HTR-8/SVneo (cell line): ENCODE data around the gene PNN.
"Not testable (repeated sequence)": the region's sequence is repeated elsewhere in the genome, so short reads cannot be mapped to it uniquely, and the experiment has no call there.

Source experiments
- DNase-seq: peaks from one replicate; pipeline ENCODE4 v3.0.0; 2011; ENCODE audit warnings: low spot score, mixed read lengths; ENCODE audit not compliant: insufficient read length
- FAIRE-seq: peaks from 2 replicates; lab custom pipeline; 2011; peaks lifted over from hg19 to GRCh38; lab: Jason Lieb, UNC

Gene PNN

GRCh38 chr14:39179042-39179441 lies 4.0 kb downstream of the PNN start:
- no peak for FAIRE-seq

GRCh38 chr14:39180553-39180952 lies 5.5 kb downstream of the PNN start:
- FAIRE-seq (no peak), DNase-seq (no peak)

More at GRCh38 chr14:39179042-39179441, 4.0 kb downstream of the PNN start:
- no peak for DNase-seq

GRCh38 chr14:39181026-39181692 lies 6.1 kb downstream of the PNN start:
- DNase-seq, result no peak
- FAIRE-seq, result no peak

GRCh38 chr14:39181693-39182047 lies 6.6 kb downstream of the PNN start:
- FAIRE-seq (no peak), DNase-seq (no peak)

- DNase-seq (no peak), FAIRE-seq (no peak)
Observed at GRCh38 chr14:39182770-39183684, 8.0 kb downstream of the PNN start.

- not testable (repeated sequence) for FAIRE-seq, DNase-seq
Observed at GRCh38 chr14:39183685-39184003, 8.6 kb downstream of the PNN start.

- DNase-seq (no peak), FAIRE-seq (no peak)
Observed at GRCh38 chr14:39184628-39185255, 9.7 kb downstream of the PNN start.

GRCh38 chr14:39185256-39186049 lies 10.4 kb downstream of the PNN start:
- no peak for FAIRE-seq

GRCh38 chr14:39186941-39187525 lies 12.0 kb downstream of the PNN start:
- FAIRE-seq, result no peak
- no peak for DNase-seq

More at GRCh38 chr14:39185256-39186049, 10.4 kb downstream of the PNN start:
- DNase-seq, result no peak

GRCh38 chr14:39203659-39204606 lies 28.9 kb downstream of the PNN start:
- DNase-seq (no peak), FAIRE-seq (no peak)

GRCh38 chr14:39207430-39207829 lies 32.4 kb downstream of the PNN start:
- DNase-seq, FAIRE-seq: not testable (repeated sequence)

- FAIRE-seq, result no peak
Observed at GRCh38 chr14:39211109-39211741, 36.2 kb downstream of the PNN start.

GRCh38 chr14:39212034-39212433 lies 37.0 kb downstream of the PNN start:
- no peak for DNase-seq
- no peak for FAIRE-seq

More at GRCh38 chr14:39211109-39211741, 36.2 kb downstream of the PNN start:
- DNase-seq, result no peak

GRCh38 chr14:39212693-39213092 lies 37.6 kb downstream of the PNN start:
- DNase-seq, result no peak
- FAIRE-seq, result no peak

- FAIRE-seq, result no peak
- DNase-seq, result no peak
Observed at GRCh38 chr14:39217214-39217879, 42.3 kb downstream of the PNN start.

GRCh38 chr14:39218171-39218769 lies 43.2 kb downstream of the PNN start:
- DNase-seq, result no peak
- FAIRE-seq, result no peak

- FAIRE-seq, result no peak
- DNase-seq, result peak; percentile 44
Observed at GRCh38 chr14:39219075-39219499, 44.0 kb downstream of the PNN start.
